ENCODE results near the gene FHDC1.

The FHDC1 gene

GRCh38 chr4:152981278-152981677 lies 45.2 kb downstream of the FHDC1 start:
- DNase-seq (ENCODE audit: low spot score), result no peak

GRCh38 chr4:152981842-152982241 lies 45.7 kb downstream of the FHDC1 start:
- DNase-seq (ENCODE audit: low spot score), result no peak

GRCh38 chr4:152983221-152983620 lies 47.1 kb downstream of the FHDC1 start:
- DNase-seq (ENCODE audit: low spot score), result no peak

GRCh38 chr4:152983774-152984411 lies 47.8 kb downstream of the FHDC1 start:
- DNase-seq (ENCODE audit: low spot score), result no peak

- no peak for DNase-seq (ENCODE audit: low spot score)
These were observed 52.8 kb downstream of the FHDC1 start for GRCh38 chr4:152988721-152989553.

GRCh38 chr4:152989554-152989970 lies 53.4 kb downstream of the FHDC1 start:
- DNase-seq (ENCODE audit: low spot score), result no peak

- DNase-seq (ENCODE audit: low spot score), result peak; percentile 78
These were observed 54.5 kb downstream of the FHDC1 start for GRCh38 chr4:152990471-152991131.

GRCh38 chr4:152991398-152991797 lies 55.3 kb downstream of the FHDC1 start:
- DNase-seq (ENCODE audit: low spot score), result no peak

GRCh38 chr4:152992027-152992426 lies 55.9 kb downstream of the FHDC1 start:
- no peak for DNase-seq (ENCODE audit: low spot score)

GRCh38 chr4:152992466-152992865 lies 56.3 kb downstream of the FHDC1 start:
- no peak for DNase-seq (ENCODE audit: low spot score)

GRCh38 chr4:152994038-152994437 lies 57.9 kb downstream of the FHDC1 start:
- DNase-seq (ENCODE audit: low spot score), result no peak

GRCh38 chr4:152996111-152996571 lies 60.0 kb downstream of the FHDC1 start:
- no peak for DNase-seq (ENCODE audit: low spot score)

GRCh38 chr4:152996672-152997071 lies 60.5 kb downstream of the FHDC1 start:
- DNase-seq (ENCODE audit: low spot score), result no peak

GRCh38 chr4:152997288-152997687 lies 61.2 kb downstream of the FHDC1 start:
- peak; percentile 66 for DNase-seq (ENCODE audit: low spot score)

- DNase-seq (ENCODE audit: low spot score), result no peak
These were observed 61.8 kb downstream of the FHDC1 start for GRCh38 chr4:152997771-152998487.

- no peak for DNase-seq (ENCODE audit: low spot score)
These were observed 62.7 kb downstream of the FHDC1 start for GRCh38 chr4:152998861-152999260.

GRCh38 chr4:152999346-153000075 lies 63.4 kb downstream of the FHDC1 start:
- no peak for DNase-seq (ENCODE audit: low spot score)

- DNase-seq (ENCODE audit: low spot score), result no peak
These were observed 63.9 kb downstream of the FHDC1 start for GRCh38 chr4:153000076-153000420.

- DNase-seq (ENCODE audit: low spot score), result no peak
These were observed 65.5 kb downstream of the FHDC1 start for GRCh38 chr4:153001626-153002025.

GRCh38 chr4:153002110-153002509 lies 66.0 kb downstream of the FHDC1 start:
- DNase-seq (ENCODE audit: low spot score), result no peak

- peak; percentile 67 for DNase-seq (ENCODE audit: low spot score)
These were observed 68.1 kb downstream of the FHDC1 start for GRCh38 chr4:153004081-153004850.

All from hematopoietic multipotent progenitor cell treated with erythropoietin and hydrocortisone succinate and interleukin-3 and kit ligand, for 15 days (in vitro differentiated cells).